ENCODE data around the gene CUL5.
"Not testable (repeated sequence)": the region's sequence is repeated elsewhere in the genome, so short reads cannot be mapped to it uniquely, and the experiment has no call there.

DNA sequence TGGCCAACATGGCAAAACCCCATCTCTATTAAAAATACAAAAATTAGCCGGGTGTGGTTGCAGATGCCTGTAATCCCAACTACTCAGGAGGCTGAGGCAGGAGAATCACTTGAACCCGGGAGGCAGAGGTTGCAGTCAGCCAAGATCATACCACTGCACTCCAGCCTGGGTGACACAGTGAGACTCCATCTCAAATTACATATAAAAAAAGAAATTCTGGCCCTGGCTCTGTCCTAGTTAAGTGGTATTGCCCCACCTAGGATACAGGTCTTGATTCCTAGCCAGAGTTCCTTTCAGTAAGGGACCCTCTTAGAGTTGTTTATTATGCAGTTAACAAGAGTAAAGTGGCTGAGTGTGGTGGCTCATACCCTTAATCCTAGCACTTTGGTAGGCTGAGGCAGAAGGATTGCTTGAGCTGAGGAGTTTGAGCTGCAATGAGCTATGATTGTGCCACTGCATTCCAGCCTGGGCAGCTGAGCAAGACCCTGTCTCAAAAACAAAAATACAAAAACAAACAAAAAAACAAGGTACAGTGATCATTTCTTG, 124.4 kb downstream of the CUL5 start:
- TF ChIP-seq, protein P1, sequence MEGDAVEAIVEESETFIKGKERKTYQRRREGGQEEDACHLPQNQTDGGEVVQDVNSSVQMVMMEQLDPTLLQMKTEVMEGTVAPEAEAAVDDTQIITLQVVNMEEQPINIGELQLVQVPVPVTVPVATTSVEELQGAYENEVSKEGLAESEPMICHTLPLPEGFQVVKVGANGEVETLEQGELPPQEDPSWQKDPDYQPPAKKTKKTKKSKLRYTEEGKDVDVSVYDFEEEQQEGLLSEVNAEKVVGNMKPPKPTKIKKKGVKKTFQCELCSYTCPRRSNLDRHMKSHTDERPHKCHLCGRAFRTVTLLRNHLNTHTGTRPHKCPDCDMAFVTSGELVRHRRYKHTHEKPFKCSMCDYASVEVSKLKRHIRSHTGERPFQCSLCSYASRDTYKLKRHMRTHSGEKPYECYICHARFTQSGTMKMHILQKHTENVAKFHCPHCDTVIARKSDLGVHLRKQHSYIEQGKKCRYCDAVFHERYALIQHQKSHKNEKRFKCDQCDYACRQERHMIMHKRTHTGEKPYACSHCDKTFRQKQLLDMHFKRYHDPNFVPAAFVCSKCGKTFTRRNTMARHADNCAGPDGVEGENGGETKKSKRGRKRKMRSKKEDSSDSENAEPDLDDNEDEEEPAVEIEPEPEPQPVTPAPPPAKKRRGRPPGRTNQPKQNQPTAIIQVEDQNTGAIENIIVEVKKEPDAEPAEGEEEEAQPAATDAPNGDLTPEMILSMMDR (optimal IDR thresholded peaks at IDR 0.05 in 1 of 3, IDR thresholded peaks at IDR 0.05 in 1 of 3, conservative IDR thresholded peaks at IDR 0.05 in 1 of 3; ENCODE audit: extremely low read depth in 1 of 3, insufficient read depth in 2 of 3, low read length in 3 of 3): not testable (repeated sequence)
- TF ChIP-seq EZH2 (IDR thresholded peaks at IDR 0.05; ENCODE audit: low read length): not testable (repeated sequence)
